ENCODE data around the gene ZNF189. TPM values are rescaled to one million over a fixed set of nuclear protein-coding genes. Genes with fewer than 3 reads are reported as not detected.

ZNF189 gene
- total and polyA plus RNA-seq, 2 donors (not counting 3 experiments of a cell fraction or from before 2014, with no cell fraction given): 3.3 to 14.6 TPM

- dilution Hi-C loops (cut with MboI; ENCODE audit: extremely low pct_ligation_motif_present, low sequenced_read_pairs) (no loop called here), intact Hi-C loops (cut with micrococcal nuclease) (no loop called here)
- no peaks in the 10 kb centered on the region for H3K79me2 ChIP-seq (ENCODE audit: control insufficient read depth, insufficient read depth, low read length)
- no peak overlapping the region for H2AFZ ChIP-seq (ENCODE audit: low read depth, low read length)
- no peaks in the 10 kb centered on the region for H3K4me1 ChIP-seq (ENCODE audit: control insufficient read depth, extremely low read depth, insufficient read depth, low read length)
- H3K36me3 ChIP-seq (ENCODE audit: control insufficient read depth in 2 of 2, extremely low read depth in 1 of 2, insufficient read depth in 2 of 2, low read length in 2 of 2): no peaks in the 10 kb centered on the region
- FAIRE-seq: no peak
- H3K9ac ChIP-seq (replicated peaks; ENCODE audit: extremely low read depth, insufficient read depth, low read length): no peak overlapping the region
- H3K27ac ChIP-seq (ENCODE audit: insufficient read depth, low read depth, low read length): no peak overlapping the region
- TF ChIP-seq GATA2 (IDR thresholded peaks at IDR 0.05; ENCODE audit: insufficient read depth, insufficient read length, low read depth, low read length): no peak
- TF ChIP-seq EZH2 (IDR thresholded peaks at IDR 0.05; ENCODE audit: borderline replicate concordance, low read depth, low read length, severe bottlenecking): no peak
- no peak for TF ChIP-seq CTCF (IDR thresholded peaks at IDR 0.05; ENCODE audit: extremely low read depth in 1 of 2, insufficient read depth in 1 of 2, low read depth in 1 of 2, low read length in 2 of 2)
- TF ChIP-seq MAX (IDR thresholded peaks at IDR 0.05; ENCODE audit: insufficient read depth, insufficient read length): no peak
- TF ChIP-seq FOS (IDR thresholded peaks at IDR 0.05; ENCODE audit: borderline replicate concordance, insufficient read depth, low read length): no peak
- TF ChIP-seq POLR2A (IDR thresholded peaks at IDR 0.05; ENCODE audit: low read depth, low read length): no peak
- no peak for TF ChIP-seq POLR2AphosphoS5 (IDR thresholded peaks at IDR 0.05; ENCODE audit: insufficient read depth, low read depth, low read length)
- TF ChIP-seq MYC (IDR thresholded peaks at IDR 0.05; ENCODE audit: low read depth, low read length): no peak
- no peak for TF ChIP-seq JUN (IDR thresholded peaks at IDR 0.05; ENCODE audit: borderline replicate concordance, insufficient read depth, insufficient read length, low read depth)
- no peaks in the 10 kb centered on the region for H3K9me3 ChIP-seq (replicated peaks; ENCODE audit: control insufficient read depth, insufficient read depth, low read length)
- H3K9me1 ChIP-seq (replicated peaks; ENCODE audit: control insufficient read depth, extremely low read depth, insufficient read depth, low read length): no peaks in the 10 kb centered on the region
- no TSS peak for BruUV-seq (replicated peaks)
- no peaks in the 10 kb centered on the region for H4K20me1 ChIP-seq (replicated peaks; ENCODE audit: control insufficient read depth, extremely low read depth, insufficient read depth, low read length)
- no peak overlapping the region for H3K4me2 ChIP-seq (ENCODE audit: insufficient read depth, low read length)
- H3K27me3 ChIP-seq (ENCODE audit: control insufficient read depth in 2 of 2, insufficient read depth in 2 of 2, low read length in 2 of 2): peaks cover 3 to 6% of the 10 kb centered on the region in 2 experiments
- DNase-seq (ENCODE audit: low read depth, low spot score): no peak
- POLR2A ChIA-PET: no interaction called here
- no peak overlapping the region for H3K4me3 ChIP-seq (replicated peaks in 1 of 3; ENCODE audit: insufficient read depth in 1 of 3, low read depth in 1 of 3, low read length in 3 of 3)
- CTCF ChIA-PET: no interaction called here
Measured at GRCh38 chr9:101443364-101443771, 44.7 kb downstream of the ZNF189 start.

Data from endothelial cell of umbilical vein (primary cell).